ENCODE data around the gene RTTN. TPM values are rescaled to one million over a fixed set of nuclear protein-coding genes. Genes with fewer than 3 reads are reported as not detected.

The RTTN gene
- polyA plus RNA-seq, 3 donors, result 16.4 to 20.2 (median 19.0) TPM

DNA sequence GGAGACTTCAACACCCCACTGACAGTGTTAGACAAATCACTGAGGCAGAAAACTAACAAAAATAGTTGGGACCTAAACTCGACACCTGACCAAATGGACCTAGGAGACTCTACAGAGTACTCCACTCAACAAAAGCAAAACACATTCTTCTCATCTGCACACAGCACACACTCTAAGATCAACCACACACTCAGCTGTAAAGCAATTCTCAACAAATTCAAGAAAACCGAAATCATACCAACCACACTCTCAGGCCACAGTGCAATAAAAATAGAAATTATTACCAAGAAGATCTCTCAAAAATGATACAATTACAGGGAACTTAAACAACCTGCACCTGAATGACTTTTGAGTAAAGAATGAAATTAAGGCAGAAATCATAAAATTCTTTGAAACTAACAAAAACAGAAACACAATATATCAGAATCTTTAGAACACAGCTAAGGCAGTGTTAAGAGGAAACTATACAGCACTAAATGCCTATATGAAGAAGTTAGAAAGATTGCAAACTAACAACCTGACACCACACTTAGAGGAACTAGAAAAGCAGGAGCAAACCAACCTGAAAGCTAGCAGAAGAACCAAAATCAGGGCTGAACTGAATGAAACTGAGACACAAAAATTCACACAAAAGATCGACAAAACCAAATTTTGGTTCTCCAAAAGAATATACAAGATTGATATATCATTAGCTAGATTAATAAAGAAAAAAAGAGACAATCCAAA is 46.3 kb downstream of the RTTN start:
- DNase-seq (ENCODE audit: low read depth in 3 of 3, low spot score in 2 of 3), result no peak

DNA sequence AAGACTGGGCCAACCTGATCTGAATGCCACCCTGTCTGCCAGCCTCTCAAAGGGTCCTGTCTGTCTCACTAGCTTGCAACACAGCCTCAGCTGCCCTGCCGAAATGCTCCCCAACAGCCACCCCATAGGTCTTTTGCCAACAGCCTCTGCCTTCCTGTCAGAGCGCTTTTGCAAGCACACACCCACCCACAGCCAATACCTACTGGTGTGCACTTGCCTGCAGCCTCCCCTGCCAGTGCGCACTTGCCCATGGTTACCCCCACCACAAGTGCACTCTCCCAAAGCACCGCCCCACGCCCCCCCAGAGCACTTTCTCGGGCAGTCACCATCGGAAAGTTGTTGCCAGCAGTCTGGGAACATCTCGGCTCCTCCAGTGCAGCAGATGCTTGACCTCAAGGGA is 48.6 kb downstream of the RTTN start:
- DNase-seq (ENCODE audit: low read depth in 3 of 3, low spot score in 2 of 3), result no peak

DNA sequence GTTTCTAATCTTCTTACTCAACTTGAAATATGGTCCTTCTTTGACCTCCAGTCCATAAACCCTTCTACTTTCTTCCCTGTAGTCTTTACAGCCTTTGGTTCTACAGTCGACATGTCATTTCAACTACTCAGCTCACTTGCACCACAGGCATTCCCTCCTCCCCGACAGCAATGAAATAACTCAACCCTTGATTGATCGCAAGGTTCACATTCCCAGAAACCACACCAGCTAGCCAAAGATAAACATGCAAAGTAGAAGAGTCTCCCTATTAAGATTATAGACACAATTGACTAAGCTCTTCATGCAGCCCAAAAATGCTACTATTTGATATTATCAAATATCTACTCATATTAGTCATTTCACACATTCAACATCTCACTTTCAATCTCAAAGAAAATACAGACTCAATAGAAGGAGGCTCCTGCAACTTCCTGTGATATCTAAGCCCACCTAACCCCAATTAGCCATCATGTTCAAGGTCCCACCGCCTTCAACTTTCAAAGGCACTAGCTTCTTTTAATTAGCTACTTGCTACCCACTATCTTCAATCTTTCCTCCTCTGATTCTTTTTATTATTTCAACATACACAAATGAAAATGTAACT is 50.8 kb downstream of the RTTN start:
- no peak for DNase-seq (ENCODE audit: low read depth in 3 of 3, low spot score in 2 of 3)

DNA sequence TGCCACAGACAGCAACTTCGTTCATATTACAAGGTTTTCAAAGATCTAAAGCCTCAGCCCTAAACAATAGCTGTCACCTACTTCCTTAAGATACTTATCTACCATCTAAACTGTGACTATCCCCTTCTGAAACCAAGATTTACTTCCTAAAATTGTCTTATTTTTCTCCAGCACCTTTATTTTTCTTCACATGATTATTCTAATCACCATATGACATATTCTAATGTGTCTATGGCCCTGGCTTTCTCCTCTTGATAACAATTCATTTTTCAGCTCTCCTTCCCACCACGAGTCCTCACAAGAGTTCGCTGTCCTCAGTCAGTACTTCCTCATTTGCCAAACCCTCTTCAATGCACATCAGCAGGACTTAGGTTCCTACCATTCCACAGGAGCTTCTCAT is 53.9 kb downstream of the RTTN start:
- no peak for DNase-seq (ENCODE audit: low read depth in 3 of 3, low spot score in 2 of 3)

DNA sequence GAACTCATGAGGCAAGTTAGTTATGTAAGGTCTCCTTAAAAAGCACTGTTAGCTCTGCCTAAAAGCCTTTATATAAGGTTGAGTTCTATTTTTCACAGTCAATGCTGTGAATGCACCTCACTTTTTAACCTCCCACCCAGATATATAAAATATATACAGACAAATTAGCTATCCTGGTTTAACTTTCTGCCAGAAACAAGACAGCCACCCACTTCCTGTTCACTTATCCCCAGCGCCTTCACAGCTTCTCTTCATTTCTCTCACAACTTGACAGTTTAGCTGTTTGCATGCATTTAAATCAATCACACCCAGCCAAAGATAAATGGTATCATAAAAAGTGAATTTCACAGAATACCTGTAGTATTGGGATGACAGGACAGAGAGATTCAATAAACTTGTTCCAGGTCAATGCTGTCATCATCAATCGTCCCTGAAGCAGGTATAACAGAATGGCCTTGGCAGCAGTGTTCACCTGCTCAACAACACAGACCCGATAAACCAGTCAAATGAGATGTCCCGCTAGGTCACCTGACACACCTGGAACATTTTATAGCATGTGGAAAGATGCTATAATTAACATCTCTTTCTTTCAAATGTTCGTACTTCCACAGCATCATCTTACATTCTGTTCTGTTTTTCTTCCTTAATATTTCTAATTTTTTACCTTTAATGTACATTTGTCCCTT is 55.7 kb downstream of the RTTN start:
- no peak for DNase-seq (ENCODE audit: low read depth in 3 of 3, low spot score in 2 of 3)

DNA sequence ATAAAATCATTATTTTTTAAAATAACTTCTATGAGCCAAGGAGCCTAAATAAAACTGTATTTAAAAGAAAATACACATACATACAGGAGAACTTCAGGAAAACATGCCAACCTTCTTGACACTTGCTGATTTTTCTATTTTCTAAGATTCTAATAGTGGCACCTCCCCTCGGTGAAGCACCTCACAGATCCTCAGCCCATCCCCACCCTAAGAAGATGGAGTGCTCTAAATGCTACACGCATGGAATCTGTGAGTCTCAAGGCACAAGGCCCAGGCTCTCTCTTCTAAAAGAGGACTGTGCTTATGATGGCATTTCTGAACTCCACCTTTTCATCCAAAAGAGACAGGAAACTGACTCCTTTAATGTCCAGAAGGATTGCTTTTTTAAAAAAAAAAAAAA is 56.3 kb downstream of the RTTN start:
- no peak for DNase-seq (ENCODE audit: low read depth in 3 of 3, low spot score in 2 of 3)

DNA sequence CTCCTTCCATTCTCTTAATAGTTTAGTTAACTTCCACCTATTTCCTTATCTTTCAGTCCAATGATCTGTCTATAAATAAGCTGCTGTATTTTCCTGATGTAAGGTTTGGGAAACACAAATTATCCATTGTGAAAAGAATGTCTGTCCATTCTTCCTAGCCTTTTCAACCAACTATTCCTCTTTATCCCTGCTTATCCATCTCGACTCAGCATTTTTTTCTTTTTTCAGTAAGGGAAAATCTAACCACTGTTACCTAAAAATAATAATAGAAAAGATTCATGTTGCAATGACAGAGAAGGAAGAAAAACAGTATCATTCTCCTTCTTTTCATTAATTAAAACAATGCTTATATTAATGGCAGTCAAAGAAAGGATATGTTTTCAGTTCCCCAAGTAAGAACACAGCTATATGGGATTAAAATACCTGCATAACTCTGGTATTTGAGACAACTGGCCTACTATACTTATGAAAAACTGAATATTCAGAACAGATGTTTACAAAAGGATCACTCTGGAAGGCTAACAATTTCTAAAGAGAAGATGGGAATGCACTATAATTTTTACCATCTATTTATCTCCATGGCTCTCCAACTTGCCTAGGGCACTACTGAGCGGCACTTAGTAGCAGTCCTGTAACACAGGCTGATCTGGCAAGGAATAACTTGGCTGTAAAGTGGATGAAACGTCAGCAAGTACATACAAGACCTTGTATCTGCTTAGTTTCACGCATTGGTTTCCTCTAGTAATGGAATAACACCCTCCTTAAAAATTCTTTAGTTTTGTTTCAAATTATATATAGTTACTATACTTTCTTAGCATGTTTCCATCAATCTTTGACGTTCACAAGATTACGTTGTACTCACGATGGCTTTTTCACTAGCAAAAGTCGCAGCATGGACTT is 57.2 kb downstream of the RTTN start:
- DNase-seq (ENCODE audit: low read depth in 3 of 3, low spot score in 2 of 3), result no peak

DNA sequence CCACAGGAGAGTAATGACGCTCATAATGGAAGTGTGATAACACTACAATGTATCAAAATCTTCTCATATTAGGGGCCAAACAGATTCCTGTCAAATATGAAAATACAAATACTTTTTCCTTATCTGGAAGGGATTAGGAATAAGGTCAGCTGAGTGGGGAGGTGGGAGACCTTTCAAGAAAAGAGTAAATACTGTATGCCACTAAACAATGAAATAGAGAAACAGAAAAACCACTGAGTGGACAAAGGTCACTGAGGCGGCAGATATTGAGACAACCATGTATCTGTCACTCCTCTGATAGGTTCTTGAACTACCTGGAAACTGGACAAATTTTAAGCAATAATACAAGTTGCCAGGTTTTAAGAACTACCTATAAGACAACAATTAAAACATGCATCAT is 59.3 kb downstream of the RTTN start:
- no peak for DNase-seq (ENCODE audit: low read depth in 3 of 3, low spot score in 2 of 3)

DNA sequence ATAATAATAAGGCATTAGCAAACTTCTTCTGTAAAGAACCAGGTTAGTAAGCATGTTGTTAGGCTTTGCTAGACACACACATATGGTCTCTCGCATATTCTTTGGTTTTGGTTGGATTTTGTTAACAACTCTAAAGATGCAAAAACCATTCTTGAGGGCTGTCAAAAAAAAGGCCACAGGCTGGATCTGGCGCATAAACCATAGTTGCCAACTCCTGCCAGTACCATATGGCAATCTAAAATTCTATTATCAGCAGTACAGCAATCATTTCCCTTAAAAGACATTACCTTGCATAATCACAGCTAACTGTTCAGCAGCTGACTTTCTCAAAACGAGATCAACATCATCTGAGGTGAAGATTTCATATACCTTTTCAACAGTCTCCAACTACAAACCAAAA is 63.5 kb downstream of the RTTN start:
- no peak for DNase-seq (ENCODE audit: low read depth in 3 of 3, low spot score in 2 of 3)

DNA sequence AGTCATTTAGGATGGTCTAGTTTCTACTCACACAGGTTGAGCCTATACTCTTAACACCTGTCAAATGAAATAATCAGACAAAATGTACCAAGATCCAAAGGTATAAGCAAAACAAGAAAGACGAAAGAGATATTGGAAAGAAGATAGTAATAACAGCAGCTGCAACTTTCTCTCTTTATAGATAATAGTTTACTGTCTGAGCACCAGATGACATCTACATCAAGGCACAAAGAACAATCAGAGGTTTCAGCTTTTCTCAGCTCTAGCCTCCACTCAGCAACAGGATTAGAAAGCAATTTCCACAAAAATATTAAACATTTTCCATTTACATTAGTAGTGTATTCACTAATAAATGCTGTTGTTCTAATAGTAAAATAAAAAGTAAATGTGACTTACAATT is 66.3 kb downstream of the RTTN start:
- DNase-seq (ENCODE audit: low read depth in 3 of 3, low spot score in 2 of 3), result no peak

DNA sequence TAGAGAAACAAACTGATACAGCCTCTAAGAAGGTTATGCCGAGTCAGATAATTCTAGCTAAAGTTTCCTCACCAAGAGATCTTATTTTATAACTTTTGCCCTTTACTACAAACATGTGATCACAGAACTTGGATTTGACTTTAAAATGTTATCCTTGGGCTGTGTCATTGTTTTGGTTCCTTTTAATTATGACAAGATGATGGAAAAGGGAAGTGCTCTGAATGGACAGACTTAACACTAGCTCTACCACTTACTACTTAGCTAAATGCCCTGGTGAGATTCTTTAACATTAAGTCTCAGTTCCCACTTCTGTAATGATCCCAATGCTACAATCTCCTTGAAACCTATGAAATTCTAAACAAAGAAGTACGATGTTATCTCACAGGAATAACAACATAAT is 69.9 kb downstream of the RTTN start:
- no peak for DNase-seq (ENCODE audit: low read depth in 3 of 3, low spot score in 2 of 3)

DNA sequence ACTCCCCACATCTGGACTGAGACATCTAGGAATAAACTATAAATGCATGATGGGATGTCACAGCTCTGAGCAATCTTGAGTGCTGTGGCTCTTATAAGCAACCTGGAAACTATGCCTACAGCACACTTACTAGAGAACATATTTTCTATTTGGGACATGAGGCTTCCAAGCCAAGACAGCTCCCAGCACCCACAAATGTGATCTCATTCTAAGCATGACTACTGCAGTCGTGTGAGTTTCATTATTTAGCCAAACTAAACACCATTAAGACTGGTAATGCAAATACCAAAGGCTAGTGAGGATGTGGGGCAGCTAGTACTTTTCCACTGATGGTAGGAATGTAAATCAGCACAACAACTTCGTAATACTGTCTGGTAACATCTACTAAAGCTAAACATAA is 72.5 kb downstream of the RTTN start:
- DNase-seq (ENCODE audit: low read depth in 3 of 3, low spot score in 2 of 3), result no peak

DNA sequence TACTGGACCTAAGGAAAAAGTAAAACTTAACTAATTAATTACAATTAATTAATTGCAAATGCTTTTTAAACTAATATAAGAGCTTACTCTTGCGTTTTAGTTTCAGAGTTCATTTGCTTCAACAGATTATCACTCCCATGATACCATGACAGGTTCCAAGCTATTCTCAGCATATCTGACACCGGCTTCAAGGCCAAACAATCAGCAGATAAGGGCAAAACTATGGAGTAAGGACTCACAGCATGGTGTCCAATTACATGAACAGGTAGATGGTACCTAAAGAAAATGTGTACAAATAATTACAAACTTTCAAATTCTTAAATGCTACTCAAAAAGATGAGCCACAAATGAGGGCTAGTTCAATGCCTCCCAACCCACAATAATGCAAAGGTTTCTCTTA is 77.2 kb downstream of the RTTN start:
- DNase-seq (ENCODE audit: low read depth in 3 of 3, low spot score in 2 of 3), result no peak

DNA sequence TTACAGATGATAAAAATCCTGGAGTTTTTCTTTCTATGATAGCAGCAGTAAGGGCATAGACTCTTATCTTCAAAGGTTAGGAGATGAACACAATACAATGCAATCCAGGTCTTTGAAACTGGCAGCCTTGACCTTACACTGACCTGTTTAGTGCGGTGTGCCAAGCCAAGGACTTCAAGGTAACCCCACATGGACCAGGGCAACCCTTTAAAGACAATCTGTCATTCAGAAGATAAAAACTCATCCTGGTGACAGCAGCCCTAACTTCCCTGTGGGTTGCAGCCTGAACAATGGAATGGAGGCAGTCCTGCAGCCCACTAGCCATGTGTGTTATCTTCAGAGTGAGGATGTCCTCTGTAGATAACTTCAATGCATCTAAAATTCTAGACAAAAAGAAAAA is 78.1 kb downstream of the RTTN start:
- DNase-seq (ENCODE audit: low read depth in 3 of 3, low spot score in 2 of 3), result no peak

DNA sequence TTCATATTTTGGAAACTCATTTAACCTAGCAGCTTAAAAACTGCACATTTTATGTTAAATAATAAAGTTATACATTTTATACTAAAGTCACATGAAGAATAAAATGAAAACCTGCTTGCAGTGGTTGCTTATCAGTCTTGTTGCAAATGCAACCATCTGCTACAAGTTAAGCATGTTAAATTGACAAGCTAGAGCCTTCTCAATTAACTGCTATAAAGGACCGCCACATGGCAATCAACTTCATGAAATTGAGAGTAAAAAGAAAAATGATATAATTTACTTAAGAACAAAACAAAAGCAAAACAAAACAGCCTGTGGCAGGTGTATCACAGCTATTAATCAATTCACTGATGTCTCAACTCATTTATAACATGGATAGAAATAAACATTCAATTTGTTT is 78.7 kb downstream of the RTTN start:
- no peak for DNase-seq (ENCODE audit: low read depth in 3 of 3, low spot score in 2 of 3)

DNA sequence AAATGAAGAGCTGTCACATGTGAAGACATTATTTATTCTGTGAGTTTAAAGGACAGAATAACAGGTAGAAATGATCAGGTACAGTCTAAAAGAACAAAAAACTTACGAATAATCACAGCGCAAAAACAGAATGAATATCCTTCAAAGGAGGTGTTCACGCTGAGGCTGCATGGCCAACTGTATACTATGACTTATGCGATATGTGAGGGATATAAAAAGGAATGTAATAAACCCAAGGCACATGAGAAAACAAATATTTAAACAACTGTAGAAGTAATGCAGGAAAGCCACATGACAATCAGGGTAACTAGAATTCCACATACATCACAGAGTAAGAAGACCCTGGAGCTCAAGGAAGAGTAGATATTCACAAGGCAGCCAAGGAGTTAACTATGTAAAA is 81.3 kb downstream of the RTTN start:
- no peak for DNase-seq (ENCODE audit: low read depth in 3 of 3, low spot score in 2 of 3)

DNA sequence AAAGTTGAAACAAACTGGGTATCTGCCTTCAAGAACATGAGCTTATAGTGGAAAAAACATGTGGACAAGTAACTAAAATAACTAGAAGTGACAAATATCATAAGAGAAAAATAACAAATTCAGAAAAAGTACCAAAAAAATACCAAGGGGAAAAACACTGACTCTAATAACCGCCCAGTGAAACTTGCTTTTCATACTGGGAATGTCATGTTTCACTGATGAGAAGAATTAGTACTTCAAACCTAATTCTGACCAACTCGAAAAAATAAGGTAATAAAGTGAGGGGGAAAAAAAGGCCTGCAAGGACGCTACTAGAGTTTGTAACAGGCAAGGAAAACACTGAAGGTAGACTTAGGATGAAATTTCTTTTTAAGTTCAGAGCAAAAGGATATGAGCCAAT is 83.6 kb downstream of the RTTN start:
- no peak for DNase-seq (ENCODE audit: low read depth in 3 of 3, low spot score in 2 of 3)

DNA sequence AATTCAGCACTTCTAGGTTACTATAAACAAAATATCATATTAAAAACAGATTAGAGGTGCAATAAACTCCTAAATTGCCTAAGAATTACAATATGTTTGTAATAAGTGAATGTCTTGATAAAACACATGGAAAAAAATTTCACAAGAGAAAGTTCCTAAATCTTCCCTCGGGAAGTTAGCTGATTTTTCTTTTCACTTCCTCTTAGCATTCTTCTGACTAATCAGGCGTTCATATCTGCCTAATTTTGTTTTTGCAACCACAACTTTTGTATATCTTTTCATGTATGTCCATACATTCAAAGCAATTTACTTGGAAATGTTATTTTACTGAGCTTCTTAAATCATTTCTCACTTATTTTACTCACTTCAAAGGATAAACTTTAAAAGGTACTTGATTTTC is 88.5 kb downstream of the RTTN start:
- DNase-seq (ENCODE audit: low read depth in 3 of 3, low spot score in 2 of 3), result no peak

DNA sequence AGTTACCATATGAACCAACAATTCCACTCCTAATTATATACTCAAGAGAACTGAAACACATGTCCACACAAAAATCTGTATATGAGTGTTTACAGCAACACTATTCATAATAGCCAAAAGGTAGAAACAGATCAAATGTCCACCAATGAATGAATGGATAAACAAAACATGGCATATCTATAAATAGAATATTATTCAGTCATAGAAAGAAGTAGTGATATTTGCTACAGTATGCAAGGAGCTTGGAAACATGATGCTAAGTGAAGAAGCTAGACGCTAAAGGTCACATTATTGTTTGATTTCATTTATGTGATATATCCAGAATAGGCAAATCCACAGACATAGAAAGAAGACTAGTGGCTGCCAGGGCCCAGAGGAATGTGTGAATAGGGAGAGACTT is 92.0 kb downstream of the RTTN start:
- no peak for DNase-seq (ENCODE audit: low read depth in 3 of 3, low spot score in 2 of 3)

DNA sequence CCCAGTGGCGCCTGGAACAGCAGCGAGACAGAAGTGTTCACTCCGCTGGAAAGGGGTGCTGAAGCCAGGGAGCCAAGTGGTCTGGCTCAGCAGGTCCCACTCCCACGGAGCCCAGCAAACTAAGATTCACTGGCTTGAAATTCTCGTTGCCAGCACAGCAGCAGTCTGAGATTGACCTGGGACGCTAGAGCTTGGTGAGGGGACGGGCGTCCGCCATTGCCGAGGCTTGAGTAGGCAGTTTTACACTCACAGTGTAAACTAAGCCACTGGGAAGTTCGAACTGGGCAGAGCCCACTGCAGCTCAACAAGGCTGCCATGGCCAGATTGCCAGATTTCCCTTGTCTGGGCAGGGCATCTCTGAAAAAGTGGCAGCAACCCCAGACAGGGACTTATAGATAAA is 94.8 kb downstream of the RTTN start:
- DNase-seq (ENCODE audit: low read depth in 3 of 3, low spot score in 2 of 3), result no peak

DNA sequence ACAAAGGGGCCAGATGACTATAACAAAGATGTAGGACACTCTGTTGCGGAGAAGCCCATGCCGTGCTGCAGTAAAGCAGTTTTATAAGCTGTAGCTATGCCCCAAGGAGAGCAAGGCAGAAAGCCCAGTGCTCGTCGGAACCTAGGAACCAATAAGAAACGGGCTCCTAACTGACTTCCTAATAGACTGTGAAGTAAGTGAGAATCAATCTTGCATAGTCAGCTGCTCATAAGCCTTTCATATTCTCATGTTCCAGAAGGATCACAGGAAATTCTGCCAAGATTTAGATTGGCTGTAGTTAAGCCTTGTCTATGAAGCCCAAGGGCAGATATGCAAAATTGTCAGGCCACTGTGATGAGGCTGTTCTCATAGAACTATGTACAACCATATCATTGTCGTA is 98.4 kb downstream of the RTTN start:
- DNase-seq (ENCODE audit: low read depth in 3 of 3, low spot score in 2 of 3), result no peak
